Bronchial epithelial cell (primary cell): ENCODE measurements around the gene AMOTL2. TPM values are rescaled to one million over a fixed set of nuclear protein-coding genes. Genes with fewer than 3 reads are reported as not detected.

Source experiments
- DNase-seq: peaks from one replicate; pipeline ENCODE4 v3.0.0-alpha.2; 2010; ENCODE audit warnings: low read depth
- FAIRE-seq: peaks from 2 replicates; lab custom pipeline; 2011; peaks lifted over from hg19 to GRCh38; lab: Jason Lieb, UNC
- H3K27me3 ChIP-seq: 2 replicates; pipeline ENCODE4 v1.5.1; 2011; ENCODE audit warnings: low read length; ENCODE audit not compliant: control insufficient read depth, insufficient read depth
- H3K36me3 ChIP-seq: 2 replicates; pipeline ENCODE4 v1.5.1; 2011; ENCODE audit warnings: low read length; ENCODE audit not compliant: control insufficient read depth, insufficient read depth
- H3K4me3 ChIP-seq: 2 replicates; pipeline ENCODE4 v1.5.1; 2011; ENCODE audit warnings: mild to moderate bottlenecking, low read depth, low read length, control low read depth
- CTCF ChIP-seq: IDR thresholded peaks from 2 replicates; pipeline ENCODE4 v1.5.1; 2011; ENCODE audit warnings: mild to moderate bottlenecking, moderate library complexity, low read length, control low read depth, inconsistent platforms; ENCODE audit not compliant: insufficient read depth, severe bottlenecking
- total RNA-seq: library from RNA; depleted of rRNA; stranded (reverse); fragments of >200 nt; gene quantifications from 2 replicates; pipeline ENCODE4 v1.2.1, GENCODE V29; 2014

The AMOTL2 gene
- total RNA-seq, 1 donor from 2014 or later, result 54.2 TPM

GRCh38 chr3:134388292-134388691, 14.0 kb upstream of the AMOTL2 start:
- no peaks in the 10 kb centered on the region for H3K36me3 ChIP-seq
- no peak overlapping the region for H3K4me3 ChIP-seq
- no peak for TF ChIP-seq CTCF
- no peak for FAIRE-seq
- no peaks in the 10 kb centered on the region for H3K27me3 ChIP-seq
- no peak for DNase-seq

- no peaks in the 10 kb centered on the region for H3K27me3 ChIP-seq
- no peaks in the 10 kb centered on the region for H3K36me3 ChIP-seq
- DNase-seq (no peak), FAIRE-seq (no peak)
- no peak for TF ChIP-seq CTCF
- no peak overlapping the region for H3K4me3 ChIP-seq
Observed at GRCh38 chr3:134387293-134387692, 13.0 kb upstream of the AMOTL2 start.

GRCh38 chr3:134384963-134385362, 10.7 kb upstream of the AMOTL2 start:
- no peaks in the 10 kb centered on the region for H3K36me3 ChIP-seq
- DNase-seq (no peak), FAIRE-seq (no peak)
- TF ChIP-seq CTCF, result no peak
- no peaks in the 10 kb centered on the region for H3K27me3 ChIP-seq
- no peak overlapping the region for H3K4me3 ChIP-seq

- Histone ChIP-seq H3K27me3 (no peaks in the 10 kb centered on the region), H3K4me3 (no peak overlapping the region), H3K36me3 (no peaks in the 10 kb centered on the region)
- DNase-seq (peak; percentile 99), FAIRE-seq (peak; percentile 98)
- TF ChIP-seq CTCF, result no peak
Observed at GRCh38 chr3:134381831-134382442, 7.7 kb upstream of the AMOTL2 start.

GRCh38 chr3:134381076-134381475, 6.8 kb upstream of the AMOTL2 start:
- no peak for FAIRE-seq
- Histone ChIP-seq H3K4me3 (no peak overlapping the region), H3K36me3 (no peaks in the 10 kb centered on the region), H3K27me3 (no peaks in the 10 kb centered on the region)
- no peak for TF ChIP-seq CTCF
- no peak for DNase-seq

GRCh38 chr3:134380249-134380648, 6.0 kb upstream of the AMOTL2 start:
- FAIRE-seq (no peak), DNase-seq (no peak)
- no peaks in the 10 kb centered on the region for H3K27me3 ChIP-seq
- no peaks in the 10 kb centered on the region for H3K36me3 ChIP-seq
- H3K4me3 ChIP-seq, result no peak overlapping the region
- TF ChIP-seq CTCF, result no peak
